NCI-H2029 (cell line): ENCODE data around the gene MAD2L1.
"Not testable (repeated sequence)": the region's sequence is repeated elsewhere in the genome, so short reads cannot be mapped to it uniquely, and the experiment has no call there.

Experiments used
- DNase-seq: peaks from one replicate; lab custom pipeline; 2025; lab: John Stamatoyannopoulos, UW

Gene MAD2L1

GRCh38 chr4:120066517-120067340 lies at the start of gene MAD2L1:
Gene MAD2L1, minus strand, starts transcription at chr4:120066848. Its CDS starts 114 bp downstream, at chr4:120066734.
- peak; percentile 96 for DNase-seq

DNA sequence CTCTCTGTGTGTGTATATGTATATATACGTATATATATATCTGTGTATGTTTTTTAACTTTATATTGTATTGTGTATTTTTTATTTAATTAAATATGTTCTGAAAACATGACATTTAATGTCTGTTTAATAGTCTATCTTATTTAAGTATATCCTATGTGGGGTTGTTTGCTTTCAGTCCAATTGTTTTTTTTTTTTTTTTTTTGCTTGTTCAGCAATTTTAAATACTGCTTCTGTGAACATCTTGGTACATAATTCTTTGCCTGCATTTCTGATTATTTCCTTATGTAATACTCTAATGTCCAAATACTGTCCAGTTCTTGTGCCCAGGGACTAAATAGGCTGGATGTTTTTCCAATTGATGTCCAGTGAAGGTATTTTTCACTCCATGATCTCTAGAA lies 45.1 kb upstream of the MAD2L1 start:
- DNase-seq: no peak

- no peak for DNase-seq
Measured at GRCh38 chr4:120109406-120109805, 42.8 kb upstream of the MAD2L1 start.

- no peak for DNase-seq
Measured at GRCh38 chr4:120105472-120105871, 38.8 kb upstream of the MAD2L1 start.

DNA sequence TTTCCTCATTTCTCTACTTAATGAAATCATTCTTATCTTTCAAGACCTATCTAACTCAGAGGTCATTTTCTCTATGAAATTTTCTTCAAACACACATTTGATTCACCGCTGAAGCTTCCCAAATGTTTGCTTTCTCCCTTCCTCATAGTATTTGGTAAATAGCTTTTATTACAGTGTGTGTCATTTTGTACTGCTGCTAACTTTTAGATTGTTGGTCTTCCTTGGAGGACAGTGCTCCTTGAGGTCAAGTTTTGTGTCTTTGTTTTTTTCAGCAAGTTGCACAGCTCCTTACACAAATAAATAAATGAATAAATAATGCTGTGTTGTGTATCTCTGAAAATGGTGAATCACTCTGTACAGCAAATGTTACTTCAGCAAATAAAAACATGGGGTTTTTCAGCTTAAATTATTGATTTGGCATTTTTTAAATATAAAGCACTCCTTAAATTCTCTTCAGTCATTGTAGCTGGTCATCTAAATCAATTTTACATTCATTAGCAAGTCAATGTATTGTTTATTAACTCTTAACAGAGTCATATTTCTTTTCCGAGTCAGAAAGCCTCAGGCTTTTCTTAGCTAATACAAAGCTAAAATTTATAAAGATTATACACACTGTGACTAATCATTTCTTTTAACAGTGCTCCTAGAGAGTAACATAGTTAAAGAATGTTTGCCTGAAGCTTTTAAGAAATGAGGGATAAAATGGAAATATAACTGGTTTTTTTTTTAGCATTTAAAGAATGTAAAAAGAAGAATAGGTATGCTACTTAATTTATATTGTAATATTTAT lies 30.1 kb upstream of the MAD2L1 start:
- no peak for DNase-seq

DNA sequence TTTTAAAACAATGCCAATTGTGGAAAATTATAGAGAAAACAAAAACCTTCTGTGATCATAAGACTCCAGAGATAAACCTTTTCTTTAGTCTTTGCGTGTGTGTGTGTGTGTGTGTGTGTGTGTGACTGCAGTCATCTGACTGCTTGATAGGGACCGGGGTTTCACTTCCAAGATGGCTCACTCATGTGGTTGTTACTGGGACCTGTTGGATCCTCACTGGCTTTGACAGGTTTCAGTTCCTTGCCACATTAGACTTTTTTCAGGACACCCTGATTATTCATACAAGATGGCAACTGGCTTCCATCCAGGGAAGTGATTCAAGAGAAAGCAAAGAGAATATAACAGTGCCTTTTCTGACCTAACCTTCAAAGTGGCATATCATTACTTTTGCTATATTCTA lies 21.9 kb upstream of the MAD2L1 start:
- no peak for DNase-seq

GRCh38 chr4:120088066-120088465 lies 21.4 kb upstream of the MAD2L1 start:
- not testable (repeated sequence) for DNase-seq

DNA sequence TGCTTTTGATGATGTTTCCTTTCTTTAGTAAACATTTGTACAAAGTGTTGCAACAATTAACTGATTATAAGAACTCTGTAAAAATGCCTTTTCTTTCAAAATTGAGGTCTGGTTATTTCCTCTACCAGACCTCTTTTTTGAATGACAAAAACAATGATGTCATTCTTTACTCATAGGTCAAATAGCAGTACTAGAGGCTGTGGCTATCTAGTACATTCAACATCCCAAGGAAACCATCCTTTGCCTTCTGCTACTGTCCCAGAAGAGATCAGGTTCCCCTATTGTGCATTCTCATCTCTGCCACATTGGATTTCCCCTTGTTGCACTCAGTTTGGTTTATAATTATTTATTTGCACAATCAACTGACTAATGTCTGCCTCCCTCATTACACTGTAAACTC lies 19.1 kb upstream of the MAD2L1 start:
- no peak for DNase-seq

DNA sequence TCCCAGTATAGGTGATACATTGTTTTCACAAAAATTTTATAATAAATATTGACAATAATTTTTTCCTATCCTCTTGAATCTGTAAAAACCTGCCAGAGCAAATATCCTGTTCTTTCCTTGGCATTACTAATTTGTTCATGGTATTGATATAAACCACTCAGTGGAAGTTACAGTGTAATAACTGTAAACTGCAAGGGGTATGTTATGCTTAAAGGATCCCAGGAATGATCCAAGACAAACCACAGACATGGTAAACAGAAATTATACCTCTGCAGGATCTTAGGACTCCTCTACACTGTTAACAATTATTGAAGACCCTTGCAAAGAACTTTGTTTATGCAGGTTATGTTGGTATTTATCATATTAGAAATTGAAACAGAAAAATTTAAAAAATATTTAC lies 17.7 kb upstream of the MAD2L1 start:
- no peak for DNase-seq

DNA sequence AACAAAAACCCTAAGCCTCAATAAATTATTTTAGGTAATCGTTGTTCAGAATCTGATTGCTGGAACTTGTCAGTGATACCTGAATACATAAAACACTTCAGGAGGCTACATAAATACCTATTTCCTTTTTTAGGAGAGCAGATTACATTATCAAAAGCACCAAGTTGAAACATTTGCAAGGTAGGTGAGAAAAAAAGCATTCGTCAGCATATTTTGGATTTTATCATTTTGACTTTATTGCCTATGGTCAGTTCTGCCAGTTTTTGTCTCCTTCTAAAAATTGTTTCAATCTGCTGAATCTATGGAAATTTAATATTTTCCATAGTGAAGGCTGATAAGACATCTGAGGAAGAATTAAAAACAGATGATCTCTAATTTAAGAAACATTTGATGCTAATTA lies 16.5 kb upstream of the MAD2L1 start:
- DNase-seq: no peak

DNA sequence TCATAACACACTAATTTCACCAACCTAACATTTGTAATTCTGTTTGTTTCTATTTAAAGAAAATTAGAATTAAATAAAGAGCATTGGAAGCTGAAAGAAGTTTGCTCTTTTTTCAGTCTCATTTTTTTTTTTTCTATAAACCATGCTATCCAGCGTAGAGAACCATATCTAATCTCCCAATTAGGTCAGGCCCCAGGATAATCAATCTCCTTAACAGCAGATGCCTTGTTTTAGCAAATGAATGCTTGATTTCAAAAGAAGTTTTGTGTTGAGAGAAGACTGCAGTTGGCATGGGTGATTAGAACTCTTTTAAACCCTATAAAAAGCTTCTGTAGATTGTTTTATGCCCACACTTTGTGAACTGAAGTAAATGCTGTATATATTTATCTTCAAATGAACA lies 15.6 kb upstream of the MAD2L1 start:
- DNase-seq: no peak

- no peak for DNase-seq
Measured at GRCh38 chr4:120081726-120082125, 15.1 kb upstream of the MAD2L1 start.

GRCh38 chr4:120080533-120080932 lies 13.9 kb upstream of the MAD2L1 start:
- no peak for DNase-seq

DNA sequence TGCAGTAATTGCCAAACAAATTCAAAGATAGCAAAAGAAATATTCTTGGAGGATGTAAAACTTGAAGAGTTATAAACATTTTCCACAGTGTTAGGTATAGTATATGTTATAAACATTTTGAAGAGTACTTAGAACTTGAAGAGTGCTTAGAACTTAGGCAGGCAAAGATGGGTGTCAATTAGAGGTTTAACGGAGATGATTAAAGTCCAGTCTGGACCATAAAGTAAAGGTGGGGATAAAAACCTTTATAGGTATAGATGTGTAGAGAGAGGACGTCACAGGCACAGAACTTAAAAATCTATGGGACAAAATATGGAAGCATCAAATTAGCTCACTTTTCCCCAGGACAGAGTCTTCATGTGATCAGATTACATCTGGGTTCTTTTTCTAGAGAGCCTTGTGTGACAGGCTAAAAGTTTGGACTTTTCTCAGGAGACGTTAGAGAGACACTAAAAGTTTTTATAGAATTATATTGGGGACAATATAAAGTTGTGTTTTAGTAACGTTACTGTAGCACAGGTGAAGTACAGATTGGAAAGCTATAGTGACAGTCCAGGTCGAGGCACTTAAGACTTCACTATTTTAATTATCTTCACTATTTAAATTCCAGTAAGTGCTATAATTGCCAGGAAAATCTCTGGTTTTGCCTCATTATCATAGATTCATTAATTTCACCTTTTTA lies 13.3 kb upstream of the MAD2L1 start:
- no peak for DNase-seq

DNA sequence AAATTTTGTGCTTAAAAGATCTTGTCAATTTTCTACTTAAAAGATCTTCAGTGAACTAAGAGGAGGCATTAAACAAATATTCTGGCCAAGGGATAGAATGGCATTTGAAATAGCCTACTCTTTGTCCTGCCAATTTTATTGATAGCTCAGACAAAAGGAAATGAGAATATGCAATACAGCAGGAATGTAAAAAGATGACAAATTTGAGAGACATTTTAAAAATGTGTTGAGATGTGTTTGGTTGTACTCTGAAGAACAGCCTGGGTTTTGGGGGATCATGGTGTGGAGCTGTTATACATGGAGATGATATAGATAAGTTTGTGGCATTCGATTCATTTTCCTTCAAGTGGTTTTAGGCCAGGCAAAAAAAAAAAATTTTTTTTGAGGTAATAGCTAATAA lies 11.6 kb upstream of the MAD2L1 start:
- no peak for DNase-seq

DNA sequence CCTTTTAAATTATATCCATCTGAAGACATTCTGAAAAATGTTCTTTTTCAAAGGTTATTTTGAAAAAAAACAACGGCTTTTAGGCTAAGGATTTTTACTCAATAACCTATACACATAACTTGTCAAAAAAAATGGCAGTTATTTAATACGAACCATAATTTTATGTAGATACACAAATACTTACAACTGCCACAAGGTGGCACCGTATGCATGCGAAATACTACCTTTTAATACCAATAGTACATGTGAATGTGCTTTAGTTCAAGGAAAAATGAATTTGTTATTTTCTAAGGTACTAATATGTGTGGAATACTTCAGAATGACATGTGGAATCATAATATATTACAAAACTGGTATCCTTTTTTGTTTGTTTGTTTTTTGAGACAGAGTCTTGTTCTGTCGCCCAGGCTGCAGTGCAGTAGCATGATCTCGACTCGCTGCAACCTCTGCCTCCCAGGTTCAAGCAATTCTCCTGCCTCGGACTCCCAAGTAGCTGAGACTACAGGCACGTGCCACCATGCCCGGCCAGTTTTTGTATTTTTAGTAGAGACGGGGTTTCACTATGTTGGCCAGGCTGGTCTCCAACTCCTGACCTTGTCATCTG lies 4.6 kb upstream of the MAD2L1 start:
- peak; percentile 47 for DNase-seq

DNA sequence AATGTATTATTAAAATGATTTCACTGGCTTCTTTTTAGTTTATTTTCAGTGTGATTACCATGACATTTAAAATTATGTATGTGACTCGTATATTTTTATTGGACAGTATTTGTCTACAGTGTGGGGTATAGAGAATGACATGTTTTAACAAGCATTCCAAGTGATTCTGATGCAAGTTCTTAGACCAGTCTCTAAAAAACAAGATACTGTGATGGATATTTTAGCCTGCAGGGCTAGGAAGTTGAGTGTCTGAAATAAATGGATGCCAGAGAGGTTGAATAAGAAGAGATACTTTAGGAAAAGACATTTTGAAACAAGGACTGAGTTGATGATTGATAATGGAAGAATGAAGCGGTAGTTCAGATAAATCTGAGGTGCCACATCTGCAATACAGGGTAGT lies 3.5 kb upstream of the MAD2L1 start:
- DNase-seq: no peak

GRCh38 chr4:120065974-120066516 lies 603 bp downstream of the MAD2L1 start:
- DNase-seq: no peak

- DNase-seq: no peak
Measured at GRCh38 chr4:120064887-120065286, 1.8 kb downstream of the MAD2L1 start.

GRCh38 chr4:120063711-120064110 lies 2.9 kb downstream of the MAD2L1 start:
- DNase-seq: not testable (repeated sequence)

- no peak for DNase-seq
Measured at GRCh38 chr4:120062663-120063195, 3.9 kb downstream of the MAD2L1 start.

DNA sequence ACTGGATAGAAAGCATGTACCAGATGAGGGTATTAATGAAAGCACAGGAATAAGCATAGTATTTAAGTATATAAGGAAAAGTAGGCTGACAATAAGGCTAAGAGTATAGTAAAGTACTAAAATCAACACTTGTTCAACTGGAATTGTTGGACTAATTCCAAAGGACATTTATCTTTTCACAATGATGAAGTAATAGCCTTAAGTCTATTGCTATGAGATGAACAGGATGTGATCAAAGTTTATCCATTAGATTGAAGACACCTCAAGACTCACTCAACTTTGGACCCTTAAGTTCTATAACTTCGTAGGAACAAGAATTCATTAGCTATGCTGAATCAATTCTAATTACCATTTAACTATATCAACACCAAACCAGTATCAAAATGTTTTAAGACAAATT lies 7.6 kb downstream of the MAD2L1 start:
- DNase-seq: no peak
